ENCODE data around the gene OSTN.

DNA sequence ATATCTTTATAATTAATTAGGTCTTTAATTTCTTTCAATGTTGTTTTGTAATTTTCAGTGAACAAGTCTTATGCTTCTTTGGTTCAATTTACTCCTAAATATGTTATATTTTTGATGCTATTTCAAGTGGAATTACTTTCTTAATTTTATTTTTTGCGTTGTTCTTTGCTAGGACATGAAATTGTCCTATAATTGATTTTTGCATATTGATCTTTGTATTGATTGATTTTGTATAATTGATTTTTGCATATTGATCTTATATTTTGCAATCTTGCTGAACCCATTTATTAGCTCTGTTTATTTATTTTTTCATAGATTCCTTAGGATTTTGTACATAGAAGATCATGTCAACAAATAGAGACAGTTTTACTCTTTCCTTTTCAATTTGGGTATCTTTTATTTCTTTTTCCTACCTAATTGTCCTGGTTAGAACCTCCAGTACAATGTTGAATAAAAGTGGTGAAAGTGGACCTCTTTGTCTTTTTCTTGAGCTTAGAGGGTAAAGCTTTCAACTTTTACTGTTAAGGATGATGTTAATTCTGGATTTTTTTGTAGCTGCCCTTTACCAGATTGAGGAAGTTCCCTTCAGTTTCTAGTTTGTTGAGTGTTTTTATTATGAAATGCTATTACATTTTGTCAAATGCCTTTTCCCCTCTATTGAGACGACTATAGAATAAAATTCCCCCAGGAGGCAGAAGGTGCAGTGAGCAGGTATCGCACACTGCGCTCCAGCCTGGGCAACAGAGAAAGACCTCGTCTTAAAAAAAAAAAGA lies 93.4 kb downstream of the OSTN start:
- TF ChIP-seq, protein P1, sequence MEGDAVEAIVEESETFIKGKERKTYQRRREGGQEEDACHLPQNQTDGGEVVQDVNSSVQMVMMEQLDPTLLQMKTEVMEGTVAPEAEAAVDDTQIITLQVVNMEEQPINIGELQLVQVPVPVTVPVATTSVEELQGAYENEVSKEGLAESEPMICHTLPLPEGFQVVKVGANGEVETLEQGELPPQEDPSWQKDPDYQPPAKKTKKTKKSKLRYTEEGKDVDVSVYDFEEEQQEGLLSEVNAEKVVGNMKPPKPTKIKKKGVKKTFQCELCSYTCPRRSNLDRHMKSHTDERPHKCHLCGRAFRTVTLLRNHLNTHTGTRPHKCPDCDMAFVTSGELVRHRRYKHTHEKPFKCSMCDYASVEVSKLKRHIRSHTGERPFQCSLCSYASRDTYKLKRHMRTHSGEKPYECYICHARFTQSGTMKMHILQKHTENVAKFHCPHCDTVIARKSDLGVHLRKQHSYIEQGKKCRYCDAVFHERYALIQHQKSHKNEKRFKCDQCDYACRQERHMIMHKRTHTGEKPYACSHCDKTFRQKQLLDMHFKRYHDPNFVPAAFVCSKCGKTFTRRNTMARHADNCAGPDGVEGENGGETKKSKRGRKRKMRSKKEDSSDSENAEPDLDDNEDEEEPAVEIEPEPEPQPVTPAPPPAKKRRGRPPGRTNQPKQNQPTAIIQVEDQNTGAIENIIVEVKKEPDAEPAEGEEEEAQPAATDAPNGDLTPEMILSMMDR (IDR thresholded peaks at IDR 0.05), result no peak
- TF ChIP-seq POLR2AphosphoS5 (IDR thresholded peaks at IDR 0.05) (no peak), EP300 (IDR thresholded peaks at IDR 0.05) (no peak)

Measured in suprapubic skin (tissue), 4 donors.